DOHH2 (cell line): Measurements from ENCODE around the gene RIPOR2.

Experiments used
- H3F3A ChIP-seq: fragments of 200-600 bp; sonication (generic), shearing (Covaris generic); 2 replicates; pipeline ENCODE4 v1.6.0; 2016; ENCODE audit warnings: antibody characterized with exemption, mild to moderate bottlenecking; ENCODE audit not compliant: control insufficient read depth, insufficient read depth
- H3K27ac ChIP-seq: fragments of 200-600 bp; sonication (generic); 2 replicates; pipeline ENCODE4 v1.5.1; 2014; ENCODE audit warnings: low read depth, mild to moderate bottlenecking, low read length, moderate library complexity
- H3K27me3 ChIP-seq: fragments of 200-600 bp; sonication (generic); 2 replicates; pipeline ENCODE4 v1.6.1; 2014; ENCODE audit warnings: mild to moderate bottlenecking, low read length, mixed read lengths; ENCODE audit not compliant: control insufficient read depth
- H3K36me3 ChIP-seq: fragments of 200-600 bp; sonication (generic); 2 replicates; pipeline ENCODE4 v1.6.1; 2014; ENCODE audit warnings: mild to moderate bottlenecking, low read length, moderate library complexity, mixed read lengths; ENCODE audit not compliant: control insufficient read depth
- H3K4me1 ChIP-seq: fragments of 200-600 bp; sonication (generic); 2 replicates; pipeline ENCODE4 v1.6.1; 2014; ENCODE audit warnings: mild to moderate bottlenecking, low read length, mixed read lengths; ENCODE audit not compliant: control insufficient read depth
- H3K4me2 ChIP-seq: fragments of 200-600 bp; sonication (generic); 2 replicates; pipeline ENCODE4 v1.6.0; 2014; ENCODE audit warnings: mild to moderate bottlenecking, low read length, moderate library complexity
- H3K4me3 ChIP-seq: fragments of 200-600 bp; sonication (generic); 2 replicates; pipeline ENCODE4 v1.5.1; 2014; ENCODE audit warnings: mild to moderate bottlenecking, low read length, mixed read lengths
- H3K79me2 ChIP-seq: fragments of 200-600 bp; sonication (generic); 2 replicates; pipeline ENCODE4 v1.6.1; 2014; ENCODE audit warnings: mild to moderate bottlenecking, low read length, mixed read lengths; ENCODE audit not compliant: control insufficient read depth
- H3K9me2 ChIP-seq: fragments of 200-600 bp; sonication (generic); replicated peaks from 2 replicates; pipeline ENCODE4 v1.6.1; 2014; ENCODE audit warnings: mild to moderate bottlenecking, low read length, mixed read lengths; ENCODE audit not compliant: control insufficient read depth
- H3K9me3 ChIP-seq: fragments of 200-600 bp; sonication (generic); 2 replicates; pipeline ENCODE4 v1.6.1; 2014; ENCODE audit warnings: antibody characterized with exemption, low read length, mixed read lengths; ENCODE audit not compliant: control insufficient read depth, insufficient read depth
- H4K20me1 ChIP-seq: fragments of 200-600 bp; sonication (generic); 2 replicates; pipeline ENCODE4 v1.6.0; 2014; ENCODE audit warnings: low read depth, mild to moderate bottlenecking, antibody characterized with exemption, low read length, moderate library complexity; ENCODE audit not compliant: control insufficient read depth, insufficient read depth
- EZH2phosphoT487 ChIP-seq: fragments of 200-600 bp; sonication (generic); IDR thresholded peaks from 2 replicates; pipeline ENCODE4 v1.6.1; 2017; ENCODE audit warnings: borderline replicate concordance, mild to moderate bottlenecking, antibody characterized with exemption, low read length, moderate library complexity, mixed read lengths
- TF ChIP-seq, protein P1 (sequence below): fragments of 200-600 bp; sonication (generic); IDR thresholded peaks from one replicate; pipeline ENCODE4 v1.5.1; 2014; ENCODE audit warnings: antibody characterized with exemption, mild to moderate bottlenecking, low read depth, low read length; ENCODE audit not compliant: poor library complexity, severe bottlenecking

RIPOR2 gene

DNA sequence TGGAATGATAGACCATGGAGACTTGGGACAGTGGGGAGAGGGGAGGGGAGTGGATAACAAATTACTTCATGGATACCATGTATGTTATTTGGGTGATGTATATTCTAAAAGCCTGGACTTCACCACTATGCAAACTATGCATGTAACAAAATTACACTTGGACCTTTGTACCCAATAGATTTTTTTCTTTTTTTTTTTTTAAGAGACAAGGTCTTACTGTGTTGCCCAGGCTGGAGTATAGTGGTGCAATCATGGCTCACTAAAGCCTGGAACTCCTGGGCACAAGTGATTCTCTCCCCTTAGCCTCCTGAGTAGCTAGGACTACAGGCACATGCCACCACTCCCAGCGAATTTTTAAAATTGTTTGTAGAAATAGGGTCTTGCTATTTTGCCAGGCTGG, 45.3 kb downstream of the RIPOR2 start:
- Histone ChIP-seq H3K4me3 (peak overlapping the region; percentile 61), H3K27ac (peak overlapping the region; percentile 98), H3K4me1 (peaks cover 100% of the 10 kb centered on the region)

DNA sequence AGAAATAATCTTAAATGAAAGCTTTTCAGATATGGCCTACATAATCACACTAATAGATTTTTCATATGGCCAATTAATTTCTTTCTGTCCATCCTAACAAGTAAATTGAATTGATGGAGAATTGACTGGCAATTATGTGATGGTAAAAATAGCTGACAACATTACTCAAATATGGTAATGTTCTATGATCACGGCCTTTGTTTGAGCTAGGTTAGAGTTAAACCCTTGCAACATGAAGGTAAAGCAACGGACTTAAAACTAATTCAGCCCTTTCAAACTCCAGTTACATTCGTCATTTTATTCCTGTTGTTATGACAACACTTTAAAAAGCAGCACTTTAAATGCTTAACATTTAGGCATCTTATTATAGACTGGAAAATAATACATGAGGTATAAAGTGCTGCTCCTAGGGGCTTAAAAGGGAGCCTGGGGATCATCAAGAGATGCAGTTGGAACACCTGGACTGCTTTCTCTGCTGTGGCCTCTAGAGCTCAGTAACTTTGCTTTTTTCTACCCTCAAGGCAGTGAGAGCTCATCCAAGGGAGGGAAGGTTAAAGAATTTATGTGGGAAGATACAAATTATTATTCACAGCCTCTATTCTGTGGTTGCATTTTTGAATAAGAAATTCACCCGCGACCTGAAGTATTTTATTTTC, 46.9 kb downstream of the RIPOR2 start:
- no peak for TF ChIP-seq EZH2phosphoT487
- TF ChIP-seq, protein P1, sequence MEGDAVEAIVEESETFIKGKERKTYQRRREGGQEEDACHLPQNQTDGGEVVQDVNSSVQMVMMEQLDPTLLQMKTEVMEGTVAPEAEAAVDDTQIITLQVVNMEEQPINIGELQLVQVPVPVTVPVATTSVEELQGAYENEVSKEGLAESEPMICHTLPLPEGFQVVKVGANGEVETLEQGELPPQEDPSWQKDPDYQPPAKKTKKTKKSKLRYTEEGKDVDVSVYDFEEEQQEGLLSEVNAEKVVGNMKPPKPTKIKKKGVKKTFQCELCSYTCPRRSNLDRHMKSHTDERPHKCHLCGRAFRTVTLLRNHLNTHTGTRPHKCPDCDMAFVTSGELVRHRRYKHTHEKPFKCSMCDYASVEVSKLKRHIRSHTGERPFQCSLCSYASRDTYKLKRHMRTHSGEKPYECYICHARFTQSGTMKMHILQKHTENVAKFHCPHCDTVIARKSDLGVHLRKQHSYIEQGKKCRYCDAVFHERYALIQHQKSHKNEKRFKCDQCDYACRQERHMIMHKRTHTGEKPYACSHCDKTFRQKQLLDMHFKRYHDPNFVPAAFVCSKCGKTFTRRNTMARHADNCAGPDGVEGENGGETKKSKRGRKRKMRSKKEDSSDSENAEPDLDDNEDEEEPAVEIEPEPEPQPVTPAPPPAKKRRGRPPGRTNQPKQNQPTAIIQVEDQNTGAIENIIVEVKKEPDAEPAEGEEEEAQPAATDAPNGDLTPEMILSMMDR: no peak

More for the DNA sequence above, 45.3 kb downstream of the RIPOR2 start:
- H3K9me2 ChIP-seq: no peaks in the 10 kb centered on the region
- TF ChIP-seq, protein P1: no peak
- no peak for TF ChIP-seq EZH2phosphoT487
- H3K79me2 ChIP-seq: peaks cover 97% of the 10 kb centered on the region
- H3K9me3 ChIP-seq: no peaks in the 10 kb centered on the region
- H3K36me3 ChIP-seq: peaks cover 49% of the 10 kb centered on the region
- peak overlapping the region; percentile 82 for H3K4me2 ChIP-seq
- H3F3A ChIP-seq: peaks cover 50% of the 10 kb centered on the region
- H3K27me3 ChIP-seq: no peaks in the 10 kb centered on the region
- H4K20me1 ChIP-seq: no peaks in the 10 kb centered on the region

DNA sequence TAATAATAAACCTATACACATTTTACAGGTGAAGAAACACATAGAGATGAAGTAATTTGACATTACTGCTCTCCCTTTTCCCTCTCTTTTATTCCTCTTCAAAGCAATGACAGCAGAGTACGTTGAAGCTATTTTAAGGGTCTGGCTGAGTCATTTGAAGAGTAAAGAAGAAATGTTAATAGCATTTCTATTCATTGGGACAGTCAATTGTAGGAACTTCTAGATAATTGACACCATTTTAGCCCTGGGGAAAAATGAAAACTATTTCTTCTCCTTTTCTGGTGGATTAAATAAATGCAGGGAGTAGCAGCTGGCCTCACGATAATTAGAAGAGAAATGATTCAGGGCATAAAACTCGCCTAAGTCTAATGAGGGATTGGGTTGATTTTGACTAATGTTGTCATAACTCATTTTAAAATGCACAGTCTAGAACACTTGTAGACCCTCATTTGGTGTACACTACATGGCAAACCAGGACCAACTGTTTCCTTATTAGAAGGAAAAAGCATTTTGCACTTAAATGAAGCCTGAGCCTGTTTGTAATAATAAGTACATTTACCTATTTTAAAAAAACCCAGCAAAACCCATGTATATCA, 48.1 kb downstream of the RIPOR2 start:
- Histone ChIP-seq H3F3A (peaks cover 57% of the 10 kb centered on the region), H3K4me1 (peaks cover 98% of the 10 kb centered on the region), H3K36me3 (peaks cover 42% of the 10 kb centered on the region), H3K27ac (peak overlapping the region; percentile 98), H4K20me1 (no peaks in the 10 kb centered on the region), H3K9me2 (no peaks in the 10 kb centered on the region), H3K4me2 (peak overlapping the region; percentile 82), H3K4me3 (peak overlapping the region; percentile 66), H3K27me3 (no peaks in the 10 kb centered on the region), H3K79me2 (peaks cover 92% of the 10 kb centered on the region), H3K9me3 (no peaks in the 10 kb centered on the region)
- TF ChIP-seq, protein P1: no peak
- no peak for TF ChIP-seq EZH2phosphoT487

More for the DNA sequence above, 46.9 kb downstream of the RIPOR2 start:
- Histone ChIP-seq H3K9me2 (no peaks in the 10 kb centered on the region), H3K27ac (peak overlapping the region; percentile 98), H3K4me2 (peak overlapping the region; percentile 82), H3K4me3 (peak overlapping the region; percentile 66), H3K4me1 (peaks cover 98% of the 10 kb centered on the region), H3K9me3 (no peaks in the 10 kb centered on the region), H3K27me3 (no peaks in the 10 kb centered on the region), H4K20me1 (no peaks in the 10 kb centered on the region), H3F3A (peaks cover 61% of the 10 kb centered on the region), H3K79me2 (peaks cover 92% of the 10 kb centered on the region), H3K36me3 (peaks cover 43% of the 10 kb centered on the region)
